Fibroblast of lung (primary cell): ENCODE data around the gene ADCY2. TPM values are rescaled to one million over a fixed set of nuclear protein-coding genes. Genes with fewer than 3 reads are reported as not detected.

Experiments
- DNase-seq, 2 donors: peaks; one replicate each; pipeline versions ENCODE4 v3.0.0 to v3.0.0-alpha.2; 2010; ENCODE audit warnings: low read depth in 2 of 2
- H2AFZ ChIP-seq: 2 replicates; pipeline ENCODE4 v1.5.1; 2012; ENCODE audit warnings: low read length, control low read depth, inconsistent platforms
- H3K27ac ChIP-seq: 2 replicates; pipeline ENCODE4 v1.5.1; 2011; ENCODE audit warnings: low read length, control low read depth; ENCODE audit not compliant: insufficient read depth
- H3K27me3 ChIP-seq: 2 replicates; pipeline ENCODE4 v1.5.1; 2011; ENCODE audit warnings: mild to moderate bottlenecking, low read length; ENCODE audit not compliant: control insufficient read depth, insufficient read depth
- H3K36me3 ChIP-seq: 2 replicates; pipeline ENCODE4 v1.5.1; 2011; ENCODE audit warnings: low read length; ENCODE audit not compliant: control insufficient read depth, insufficient read depth
- H3K4me1 ChIP-seq: 2 replicates; pipeline ENCODE4 v1.5.1; 2011; ENCODE audit warnings: low read length; ENCODE audit not compliant: control insufficient read depth, insufficient read depth; ENCODE audit errors: extremely low read depth
- H3K4me2 ChIP-seq: 2 replicates; pipeline ENCODE4 v1.5.1; 2011; ENCODE audit warnings: low read length, control low read depth; ENCODE audit not compliant: insufficient read depth; ENCODE audit errors: extremely low read depth
- H3K4me3 ChIP-seq, 4 experiments: fragments of 200-600 bp in 1 of 4; sonication (generic) in 1 of 4; replicated peaks in 1 of 4; 2 replicates each; pipeline ENCODE4 v1.5.1; 2011 to 2016; ENCODE audit warnings: low read length in 4 of 4, low read depth in 3 of 4, mild to moderate bottlenecking in 3 of 4, control low read depth in 2 of 4, inconsistent platforms in 1 of 4, mixed read lengths in 1 of 4; ENCODE audit not compliant: insufficient read depth in 1 of 4; ENCODE audit errors: control extremely low read depth in 1 of 4
- H3K79me2 ChIP-seq: 2 replicates; pipeline ENCODE4 v1.5.1; 2012; ENCODE audit warnings: mild to moderate bottlenecking, low read length, inconsistent platforms; ENCODE audit not compliant: control insufficient read depth, insufficient read depth
- H3K9ac ChIP-seq: 2 replicates; pipeline ENCODE4 v1.5.1; 2011; ENCODE audit warnings: mild to moderate bottlenecking, low read length, control low read depth; ENCODE audit not compliant: insufficient read depth
- H3K9me3 ChIP-seq: 2 replicates; pipeline ENCODE4 v1.5.1; 2012; ENCODE audit warnings: low read depth, low read length; ENCODE audit not compliant: control insufficient read depth, insufficient read depth
- H4K20me1 ChIP-seq: 2 replicates; pipeline ENCODE4 v1.5.1; 2011; ENCODE audit warnings: low read length; ENCODE audit not compliant: control insufficient read depth, insufficient read depth; ENCODE audit errors: extremely low read depth
- CTCF ChIP-seq, 2 donors: IDR thresholded peaks in 1 of 2; conservative IDR thresholded peaks in 1 of 2; 1 replicate in 1 of 2; 2 replicates in 1 of 2; pipeline ENCODE4 v1.5.1; 2011 to 2012; ENCODE audit warnings: low read length in 2 of 2, control low read depth in 1 of 2, inconsistent platforms in 1 of 2, low read depth in 1 of 2, mild to moderate bottlenecking in 1 of 2
- EZH2 ChIP-seq: IDR thresholded peaks from 2 replicates; pipeline ENCODE4 v1.5.1; 2012; ENCODE audit warnings: low read length, control low read depth, mild to moderate bottlenecking; ENCODE audit errors: missing control alignments
- polyA plus RNA-seq, 2 donors: library from polyadenylated mRNA; depleted of rRNA in 1 of 2; stranded (reverse) in 1 of 2; unstranded in 1 of 2; fragments of >200 nt; gene quantifications; 2 replicates each; pipeline ENCODE4 v1.2.1, GENCODE V29; 2011 to 2012; ENCODE audit warnings: missing spikeins in 1 of 2
- total RNA-seq: library from RNA; depleted of rRNA; stranded (reverse); fragments of >200 nt; gene quantifications from 2 replicates; pipeline ENCODE4 v1.2.1, GENCODE V29; 2014

ADCY2 gene
- total and polyA plus RNA-seq, 2 donors (not counting 1 experiment from before 2014, with no cell fraction given) = under 0.01 to 0.05 TPM

GRCh38 chr5:7668627-7669026 is 272.7 kb downstream of the ADCY2 start:
- H2AFZ ChIP-seq = no peak overlapping the region
- no peak overlapping the region for H3K27ac ChIP-seq
- no peak overlapping the region for H3K9ac ChIP-seq
- no peaks in the 10 kb centered on the region for H3K79me2 ChIP-seq
- no peak overlapping the region for H3K4me3 ChIP-seq
- no peak for DNase-seq
- no peaks in the 10 kb centered on the region for H3K4me1 ChIP-seq
- no peaks in the 10 kb centered on the region for H3K27me3 ChIP-seq
- no peak overlapping the region for H3K4me2 ChIP-seq
- TF ChIP-seq EZH2 = no peak
- no peak for TF ChIP-seq CTCF (conservative IDR thresholded peaks at IDR 0.05 in 1 of 2, IDR thresholded peaks at IDR 0.05 in 1 of 2; ENCODE audit: low read depth in 1 of 2, low read length in 2 of 2)
- H3K36me3 ChIP-seq = no peaks in the 10 kb centered on the region
- no peaks in the 10 kb centered on the region for H3K9me3 ChIP-seq
- H4K20me1 ChIP-seq = no peaks in the 10 kb centered on the region

GRCh38 chr5:7671381-7671993 is 275.5 kb downstream of the ADCY2 start:
- Histone ChIP-seq H3K9me3 (no peaks in the 10 kb centered on the region), H3K36me3 (no peaks in the 10 kb centered on the region), H3K27ac (no peak overlapping the region), H2AFZ (no peak overlapping the region), H3K4me2 (no peak overlapping the region), H3K27me3 (no peaks in the 10 kb centered on the region), H3K4me3 (no peak overlapping the region), H3K4me1 (no peaks in the 10 kb centered on the region), H4K20me1 (no peaks in the 10 kb centered on the region), H3K9ac (no peak overlapping the region), H3K79me2 (no peaks in the 10 kb centered on the region)
- no peak for TF ChIP-seq EZH2
- TF ChIP-seq CTCF (conservative IDR thresholded peaks at IDR 0.05 in 1 of 2, IDR thresholded peaks at IDR 0.05 in 1 of 2; ENCODE audit: low read depth in 1 of 2, low read length in 2 of 2) = no peak
- DNase-seq = peak in 1 of 2 donors; percentile 29

- DNase-seq = peak in 1 of 2 donors; percentile 29
- no peak overlapping the region for H3K4me3 ChIP-seq
- no peak overlapping the region for H2AFZ ChIP-seq
- H3K9ac ChIP-seq = no peak overlapping the region
- TF ChIP-seq EZH2 (no peak), CTCF (conservative IDR thresholded peaks at IDR 0.05 in 1 of 2, IDR thresholded peaks at IDR 0.05 in 1 of 2; ENCODE audit: low read depth in 1 of 2, low read length in 2 of 2) (no peak)
- no peaks in the 10 kb centered on the region for H3K9me3 ChIP-seq
- H3K36me3 ChIP-seq = no peaks in the 10 kb centered on the region
- H3K79me2 ChIP-seq = no peaks in the 10 kb centered on the region
- H3K27me3 ChIP-seq = no peaks in the 10 kb centered on the region
- H4K20me1 ChIP-seq = no peaks in the 10 kb centered on the region
- H3K27ac ChIP-seq = no peak overlapping the region
- no peak overlapping the region for H3K4me2 ChIP-seq
- H3K4me1 ChIP-seq = no peaks in the 10 kb centered on the region
Measured at GRCh38 chr5:7673658-7674057, 277.7 kb downstream of the ADCY2 start.
